ELF-1 (cell line): Measurements from ENCODE around the gene TMCC3.

ENCODE experiments used
- DNase-seq: peaks from one replicate; pipeline ENCODE4 v3.0.0-alpha.2; 2016; ENCODE audit warnings: low read depth, low spot score

TMCC3 gene

GRCh38 chr12:94636462-94637085 is 13.8 kb downstream of the TMCC3 start:
- no peak for DNase-seq

GRCh38 chr12:94634717-94635116 is 15.6 kb downstream of the TMCC3 start:
- no peak for DNase-seq

DNA sequence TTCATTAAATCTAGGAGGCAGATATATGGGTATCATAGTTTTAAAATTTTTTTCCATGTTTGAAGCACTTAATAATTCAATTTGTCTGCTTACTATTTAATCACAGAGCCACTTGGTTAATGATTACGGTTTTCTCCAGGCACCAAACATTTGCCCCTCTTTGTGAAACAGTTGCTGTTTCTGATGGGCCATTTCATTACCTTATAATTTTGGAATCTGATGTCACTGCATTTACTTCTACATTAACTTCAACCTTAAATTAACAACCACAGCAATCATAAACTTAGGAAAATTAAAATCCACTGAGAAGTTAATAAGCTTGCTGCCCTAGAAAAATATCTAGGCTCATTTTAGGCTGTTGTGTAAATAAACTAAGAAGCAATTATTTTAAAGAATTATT is 17.0 kb downstream of the TMCC3 start:
- no peak for DNase-seq

DNA sequence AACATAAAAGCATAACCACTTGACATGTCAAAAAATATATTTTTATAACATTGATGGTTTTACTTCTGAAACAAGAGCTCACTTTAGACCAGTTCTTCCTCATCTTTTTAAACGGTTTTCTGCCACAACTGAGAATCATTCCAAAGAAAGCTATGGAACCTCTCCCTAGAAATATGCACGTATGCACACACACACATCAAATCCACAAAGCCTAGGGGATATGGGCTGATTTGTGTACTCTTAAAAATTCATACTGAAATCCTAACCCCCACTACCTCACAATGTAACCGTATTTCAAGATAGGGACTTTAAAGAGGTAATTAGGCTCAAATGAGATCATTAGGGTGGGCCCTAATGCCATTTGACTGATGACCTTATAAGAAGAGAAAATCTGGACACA is 19.3 kb downstream of the TMCC3 start:
- no peak for DNase-seq

DNA sequence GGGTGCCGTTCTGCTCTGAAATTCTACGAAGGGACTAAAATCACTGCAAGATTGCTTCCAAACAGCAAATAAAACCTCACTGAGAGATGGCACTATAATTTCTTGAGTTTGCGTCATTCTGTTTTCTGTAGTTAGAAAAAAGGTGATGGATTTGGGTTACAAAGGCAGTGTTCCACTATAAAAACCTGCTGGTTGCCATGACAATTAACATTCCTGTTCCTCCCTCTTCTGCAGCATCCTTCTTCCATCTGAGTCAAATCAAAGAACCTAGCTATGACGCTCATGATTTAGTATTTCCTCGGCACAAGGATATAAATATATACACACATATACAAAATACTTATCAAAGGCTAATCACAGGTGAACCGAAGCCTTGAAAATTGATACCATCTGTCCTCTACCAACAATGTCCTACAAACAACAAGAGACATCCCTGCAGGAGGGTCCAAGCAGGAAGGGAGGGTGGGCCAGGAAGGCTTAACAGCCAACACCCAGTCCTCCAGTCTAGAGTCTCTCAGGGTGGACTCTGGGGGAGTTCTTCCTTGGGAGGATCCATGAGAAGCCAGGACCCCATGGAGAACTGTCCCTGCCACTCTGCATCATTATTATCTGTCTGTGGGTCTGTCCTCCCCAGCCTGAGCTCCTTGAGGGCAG is 21.4 kb downstream of the TMCC3 start:
- no peak for DNase-seq

GRCh38 chr12:94628369-94628768 is 22.0 kb downstream of the TMCC3 start:
- no peak for DNase-seq

GRCh38 chr12:94625531-94625930 is 24.8 kb downstream of the TMCC3 start:
- DNase-seq: no peak

DNA sequence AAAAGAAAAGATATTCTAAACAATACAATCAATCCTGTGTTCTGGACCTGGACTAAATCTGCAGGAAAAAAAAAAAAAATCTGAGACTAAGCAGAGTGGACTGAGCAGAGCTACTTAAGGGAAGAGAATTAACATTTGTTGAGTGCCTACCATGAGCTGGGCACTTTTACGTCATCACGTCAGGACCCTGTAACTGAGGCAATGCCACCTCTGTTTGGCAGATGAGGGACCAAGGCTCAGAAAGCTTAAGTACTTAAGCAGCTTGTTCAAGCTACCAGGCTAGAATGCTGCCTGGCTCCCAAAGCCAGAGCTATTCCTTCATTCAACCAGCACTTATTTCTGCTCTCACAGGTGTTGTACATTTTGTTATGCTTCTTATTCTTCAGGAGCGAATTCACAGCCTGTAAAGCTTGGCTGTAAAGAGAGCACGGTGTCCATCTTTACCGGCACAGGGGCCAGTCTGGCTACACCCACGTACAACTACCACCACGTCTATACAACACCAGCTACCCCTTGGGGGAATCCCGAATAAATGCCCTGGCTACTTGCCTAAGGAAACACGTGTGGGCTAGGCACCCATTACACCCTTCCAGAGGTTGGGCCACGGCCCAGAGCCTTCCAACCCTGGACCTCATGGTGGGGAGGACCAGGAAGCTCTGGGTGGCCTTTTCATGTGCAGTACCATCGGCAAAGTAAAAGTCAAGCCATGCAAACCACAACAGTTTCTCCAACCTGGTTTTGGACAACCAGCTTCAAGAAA is 27.0 kb downstream of the TMCC3 start:
- DNase-seq: no peak

DNA sequence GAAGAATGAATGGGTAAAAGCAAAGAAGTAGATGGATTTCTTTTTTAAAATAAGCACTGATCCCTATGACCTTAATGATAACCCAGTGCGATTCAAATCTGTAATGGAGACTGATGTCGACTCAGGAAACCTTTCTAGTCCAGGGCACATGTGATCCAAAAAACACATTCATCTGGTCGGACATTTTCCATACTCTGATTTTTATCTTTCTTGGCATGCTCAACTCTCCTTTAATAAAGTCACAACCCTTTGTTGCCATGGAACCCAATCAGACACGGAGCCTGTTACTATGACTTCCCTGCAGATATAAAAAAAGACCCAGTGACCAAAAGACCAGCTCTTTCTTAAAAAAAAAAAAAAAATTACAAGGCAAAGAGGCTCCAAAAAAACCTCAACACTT is 27.9 kb downstream of the TMCC3 start:
- DNase-seq: no peak

DNA sequence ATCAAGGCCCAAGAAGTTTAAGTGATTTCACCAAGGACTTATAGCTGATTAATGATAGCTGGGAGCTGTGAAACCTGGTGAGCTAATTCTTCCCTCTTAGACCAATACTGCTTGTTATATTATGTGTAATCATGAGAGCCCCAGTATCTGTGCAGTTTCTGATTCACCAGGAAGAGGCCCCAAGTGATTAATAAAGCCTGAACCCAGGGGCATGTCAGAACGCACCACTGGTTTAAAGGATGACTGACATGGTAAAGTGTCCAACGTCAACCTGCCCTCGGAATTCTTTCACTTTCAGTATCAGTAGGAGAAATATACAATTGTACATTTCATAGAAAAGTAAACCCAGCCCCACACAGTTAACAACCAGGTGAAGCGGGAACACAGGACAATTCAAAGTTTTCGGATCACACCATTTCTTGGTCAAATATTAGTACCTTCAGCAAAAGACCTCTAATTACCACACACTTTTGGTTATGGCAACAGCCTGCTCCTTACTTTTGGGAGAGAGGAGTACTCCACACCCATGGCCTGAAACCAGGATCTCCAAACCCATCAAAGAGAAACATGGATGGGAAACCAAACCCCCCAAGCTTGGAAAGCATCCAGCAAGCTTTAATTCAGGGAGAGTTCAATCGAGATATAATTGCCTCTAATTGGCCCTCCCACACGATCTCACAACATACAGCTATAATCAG is 28.5 kb downstream of the TMCC3 start:
- DNase-seq: no peak

DNA sequence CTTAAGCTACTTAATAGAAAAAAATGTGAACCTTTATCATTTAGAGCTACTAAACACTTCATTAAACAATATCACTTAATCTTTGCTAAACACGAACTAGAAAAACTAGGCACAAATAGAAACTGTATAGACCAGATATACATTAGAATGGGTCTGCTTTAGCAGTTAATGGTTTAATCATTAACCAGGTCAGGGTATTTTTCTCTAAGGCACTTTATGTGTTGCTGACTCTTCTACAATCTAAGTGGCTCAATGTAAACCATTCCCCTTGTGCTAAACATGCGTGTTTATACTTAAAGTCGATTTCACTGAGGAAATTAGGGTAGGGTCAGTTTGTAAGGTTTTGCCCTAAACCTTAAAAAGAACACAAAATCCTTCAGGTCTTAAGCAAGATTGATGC is 29.7 kb downstream of the TMCC3 start:
- no peak for DNase-seq

DNA sequence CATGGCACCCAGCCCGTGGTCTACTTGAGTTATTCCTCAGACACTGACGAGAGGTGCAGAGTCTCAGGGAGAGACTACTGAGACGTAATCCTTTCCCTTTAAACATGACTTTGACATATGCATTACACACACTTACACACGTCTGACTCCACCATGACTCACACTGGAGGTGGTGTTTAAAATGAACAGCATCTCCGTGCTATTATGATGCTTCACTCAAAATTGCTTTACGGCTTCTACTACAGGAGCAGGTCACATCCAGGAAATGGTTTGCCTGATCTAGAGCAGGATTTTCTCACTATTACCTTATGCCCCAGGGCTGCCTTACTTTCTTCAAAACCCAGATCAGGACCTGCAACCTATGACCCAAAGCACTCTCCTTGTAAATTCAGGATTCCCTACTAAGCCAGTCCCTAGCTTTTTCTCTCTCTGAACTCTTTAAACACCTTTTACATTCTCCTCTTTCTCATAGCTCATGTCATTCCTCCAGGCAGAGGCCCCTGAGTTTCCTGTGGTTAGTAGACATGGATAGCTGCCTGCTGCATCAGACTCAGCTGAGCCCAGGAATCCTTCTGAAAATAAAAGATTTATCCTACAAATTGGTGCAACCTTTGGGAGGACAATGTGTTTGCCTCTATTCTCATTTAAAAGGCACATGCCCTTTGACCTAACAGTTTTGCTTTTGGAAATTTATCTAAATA is 31.2 kb downstream of the TMCC3 start:
- peak; percentile 44 for DNase-seq

- peak; percentile 69 for DNase-seq
Measured at GRCh38 chr12:94617101-94617500, 33.3 kb downstream of the TMCC3 start.

- peak; percentile 77 for DNase-seq
Measured at GRCh38 chr12:94616203-94616729, 34.1 kb downstream of the TMCC3 start.

DNA sequence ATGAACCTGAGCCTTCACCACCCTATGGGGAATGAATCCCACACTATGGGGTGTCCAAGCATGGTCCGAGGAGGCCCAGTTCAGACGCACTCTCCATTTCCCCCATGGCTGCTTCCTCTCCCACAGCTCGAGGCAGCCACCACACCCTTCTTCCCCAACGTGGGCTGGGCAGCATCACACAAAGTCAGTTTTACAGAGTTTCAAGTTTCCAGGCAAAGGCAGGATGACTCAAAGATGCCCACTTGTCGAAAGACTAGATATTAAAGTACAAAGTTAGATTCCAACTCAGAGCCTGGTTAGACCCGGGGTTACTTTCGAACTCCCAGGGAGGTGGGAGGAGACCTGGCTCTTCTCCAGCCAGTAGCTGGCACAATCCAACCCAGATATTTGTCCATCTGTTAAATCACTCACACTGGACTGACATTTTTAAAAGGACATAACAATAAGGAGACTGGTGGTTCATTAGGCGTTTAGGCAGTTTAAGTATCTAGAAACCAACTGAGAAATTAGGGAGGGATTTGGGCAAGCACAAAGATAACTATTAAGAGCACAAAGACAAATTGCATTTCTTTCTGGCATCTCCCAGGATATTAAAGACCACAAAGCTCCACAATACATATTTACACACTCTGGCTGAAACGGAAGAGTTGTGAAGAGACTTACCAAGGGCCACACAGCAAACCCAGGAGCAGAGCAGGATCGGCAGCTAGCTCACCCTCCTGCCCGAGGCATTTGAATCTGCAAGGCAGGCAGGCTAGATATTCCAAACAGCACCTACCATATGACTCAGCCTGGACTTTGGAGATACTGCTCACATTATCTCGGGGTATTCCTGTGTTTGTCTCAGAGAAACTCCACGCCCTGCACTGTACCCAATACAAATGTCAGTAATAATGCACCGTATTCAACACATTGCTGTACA is 34.8 kb downstream of the TMCC3 start:
- peak; percentile 78 for DNase-seq

DNA sequence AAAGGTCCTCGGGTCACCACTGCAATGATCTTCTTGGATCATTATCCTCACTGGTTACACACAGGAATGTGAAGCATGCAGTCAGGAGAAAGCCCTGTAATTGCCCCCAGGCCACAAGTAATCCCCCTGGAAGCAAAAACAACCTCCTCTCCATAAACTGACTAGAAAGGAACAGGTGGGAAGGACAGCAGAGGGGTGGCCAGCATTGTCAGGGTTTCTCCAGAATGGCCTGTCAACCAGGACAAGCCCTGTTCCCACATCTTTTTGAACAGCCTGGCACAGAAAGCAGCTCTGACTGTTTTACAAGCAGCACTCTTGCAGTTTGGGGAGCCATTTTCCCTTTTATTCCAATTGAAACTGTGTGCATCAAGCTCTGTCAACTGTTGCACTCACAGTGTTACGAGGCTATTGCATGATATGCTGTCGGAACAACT is 36.1 kb downstream of the TMCC3 start:
- peak; percentile 97 for DNase-seq

GRCh38 chr12:94609917-94610443 is 40.4 kb downstream of the TMCC3 start:
- no peak for DNase-seq

GRCh38 chr12:94606810-94607209 is 43.5 kb downstream of the TMCC3 start:
- peak; percentile 63 for DNase-seq

- no peak for DNase-seq
Measured at GRCh38 chr12:94604366-94604698, 46.0 kb downstream of the TMCC3 start.
